ENCODE measurements around the gene PARP1. TPM values are rescaled to one million over a fixed set of nuclear protein-coding genes. Genes with fewer than 3 reads are reported as not detected.

PARP1 gene
- polyA plus RNA-seq, 3 donors, result 17.7 to 30.0 (median 23.3) TPM

DNA sequence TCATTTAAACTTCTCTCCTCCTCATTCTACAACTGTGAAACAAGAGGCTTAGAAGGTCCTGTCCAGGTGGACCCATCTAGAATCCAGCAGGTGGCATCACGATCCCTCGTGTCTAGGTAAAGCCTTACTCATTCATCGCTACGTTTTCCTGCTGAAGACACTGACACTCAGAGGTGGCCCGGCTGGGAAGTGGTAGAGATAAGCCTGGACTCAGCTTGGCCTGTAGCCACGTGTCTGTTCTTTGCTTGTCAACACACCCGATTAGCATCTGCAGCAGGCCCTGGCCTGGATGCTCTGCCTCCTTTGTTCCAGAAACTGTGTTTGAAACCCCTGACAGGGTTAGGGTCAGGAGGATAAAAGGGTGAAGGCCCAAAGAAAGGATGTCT is 43.4 kb downstream of the PARP1 start:
- no peaks in the 10 kb centered on the region for H3K9me3 Mint-ChIP-seq
- H3K4me1 ChIP-seq (ENCODE audit: control insufficient read depth in 1 of 2, insufficient read depth in 2 of 2, low read length in 2 of 2), result no peaks in the 10 kb centered on the region
- no peaks in the 10 kb centered on the region for H3K27me3 ChIP-seq (ENCODE audit: control insufficient read depth in 2 of 2, insufficient read depth in 2 of 2, low read length in 2 of 2)
- TF ChIP-seq, protein P1, sequence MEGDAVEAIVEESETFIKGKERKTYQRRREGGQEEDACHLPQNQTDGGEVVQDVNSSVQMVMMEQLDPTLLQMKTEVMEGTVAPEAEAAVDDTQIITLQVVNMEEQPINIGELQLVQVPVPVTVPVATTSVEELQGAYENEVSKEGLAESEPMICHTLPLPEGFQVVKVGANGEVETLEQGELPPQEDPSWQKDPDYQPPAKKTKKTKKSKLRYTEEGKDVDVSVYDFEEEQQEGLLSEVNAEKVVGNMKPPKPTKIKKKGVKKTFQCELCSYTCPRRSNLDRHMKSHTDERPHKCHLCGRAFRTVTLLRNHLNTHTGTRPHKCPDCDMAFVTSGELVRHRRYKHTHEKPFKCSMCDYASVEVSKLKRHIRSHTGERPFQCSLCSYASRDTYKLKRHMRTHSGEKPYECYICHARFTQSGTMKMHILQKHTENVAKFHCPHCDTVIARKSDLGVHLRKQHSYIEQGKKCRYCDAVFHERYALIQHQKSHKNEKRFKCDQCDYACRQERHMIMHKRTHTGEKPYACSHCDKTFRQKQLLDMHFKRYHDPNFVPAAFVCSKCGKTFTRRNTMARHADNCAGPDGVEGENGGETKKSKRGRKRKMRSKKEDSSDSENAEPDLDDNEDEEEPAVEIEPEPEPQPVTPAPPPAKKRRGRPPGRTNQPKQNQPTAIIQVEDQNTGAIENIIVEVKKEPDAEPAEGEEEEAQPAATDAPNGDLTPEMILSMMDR (IDR thresholded peaks at IDR 0.05), result no peak
- H3K9ac ChIP-seq (ENCODE audit: insufficient read depth, low read length, poor library complexity, severe bottlenecking), result no peak overlapping the region
- no peaks in the 10 kb centered on the region for H3K9me3 ChIP-seq (replicated peaks in 1 of 2; ENCODE audit: control insufficient read depth in 1 of 2, insufficient read depth in 1 of 2, low read length in 2 of 2)
- H3K36me3 Mint-ChIP-seq, result peaks cover 95 to 100% of the 10 kb centered on the region in 2 donors
- H3K4me2 ChIP-seq (replicated peaks; ENCODE audit: extremely low read depth, low read length, poor library complexity, severe bottlenecking), result no peak overlapping the region
- no peaks in the 10 kb centered on the region for H3K27me3 Mint-ChIP-seq (ENCODE audit: low read depth in 3 of 3)
- no peak overlapping the region for H3K27ac Mint-ChIP-seq
- intact Hi-C loops (cut with micrococcal nuclease), result no loop called here
- peaks cover 95 to 100% of the 10 kb centered on the region in 2 donors for H3K36me3 ChIP-seq (replicated peaks in 1 of 2; ENCODE audit: control insufficient read depth in 1 of 2, insufficient read depth in 2 of 2, low read length in 2 of 2)
- peaks cover 1% of the 10 kb centered on the region for H3K4me1 Mint-ChIP-seq
- WGBS (ENCODE audit: insufficient coverage), result 95% methylated on average over 7 of the region's 7 CpGs
- no peak for DNase-seq
- no peaks in the 10 kb centered on the region for H3K79me2 ChIP-seq (ENCODE audit: insufficient read depth, low read length)
- no peak overlapping the region for H2AFZ ChIP-seq (ENCODE audit: insufficient read depth, low read depth, low read length, poor library complexity, severe bottlenecking)
- H3K27ac ChIP-seq (ENCODE audit: low read depth in 1 of 2, low read length in 2 of 2), result no peak overlapping the region
- no peak overlapping the region for H3K4me3 Mint-ChIP-seq
- no peaks in the 10 kb centered on the region for H4K20me1 ChIP-seq (ENCODE audit: insufficient read depth, low read length)
- H3K4me3 ChIP-seq (replicated peaks in 1 of 3; ENCODE audit: low read depth in 2 of 3, low read length in 3 of 3), result no peak overlapping the region

DNA sequence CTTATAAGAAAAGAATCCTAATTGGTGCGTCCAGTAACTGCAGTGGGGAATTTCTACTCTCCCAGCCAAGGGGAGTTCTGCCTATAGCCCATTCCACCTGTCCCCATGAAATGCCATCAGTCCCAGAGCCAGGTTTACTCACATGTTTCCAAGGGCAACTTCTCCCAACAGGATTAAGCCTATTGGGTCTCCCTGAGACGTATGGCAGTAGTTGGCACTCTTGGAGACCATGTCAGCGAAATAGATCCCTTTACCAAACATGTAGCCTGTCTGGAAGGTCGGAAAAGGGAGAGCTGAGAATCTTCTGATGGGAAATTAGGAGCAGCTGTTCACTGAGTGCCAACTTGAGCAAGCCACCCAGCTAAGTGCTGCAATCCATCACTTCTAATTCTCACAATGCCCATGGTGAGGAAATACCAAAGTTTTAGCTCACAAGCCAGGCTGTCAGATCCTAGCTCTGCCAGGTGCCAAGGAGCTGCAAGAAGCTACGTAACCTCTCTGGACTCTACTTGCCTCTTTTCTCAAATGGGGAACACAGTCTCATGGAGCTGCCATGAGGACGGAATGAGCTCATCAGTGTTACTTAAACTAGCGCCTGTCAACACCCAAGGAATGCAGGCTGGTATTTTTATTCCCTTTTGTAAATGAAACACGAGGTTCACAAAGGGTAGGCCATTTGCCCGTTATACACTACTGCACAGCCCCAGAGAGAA is 43.9 kb downstream of the PARP1 start:
- Mint-ChIP-seq H3K4me1 (no peaks in the 10 kb centered on the region), H3K27ac (peak overlapping the region in 2 of 7 donors; percentile 4 to 27), H3K27me3 (ENCODE audit: low read depth in 3 of 3) (no peaks in the 10 kb centered on the region)

More for the DNA sequence above, 43.9 kb downstream of the PARP1 start:
- Histone ChIP-seq H3K4me2 (replicated peaks; ENCODE audit: extremely low read depth, low read length, poor library complexity, severe bottlenecking) (no peak overlapping the region), H3K9me3 (replicated peaks in 1 of 2; ENCODE audit: control insufficient read depth in 1 of 2, insufficient read depth in 1 of 2, low read length in 2 of 2) (no peaks in the 10 kb centered on the region), H2AFZ (ENCODE audit: insufficient read depth, low read depth, low read length, poor library complexity, severe bottlenecking) (no peak overlapping the region), H3K4me3 (replicated peaks in 1 of 3; ENCODE audit: low read depth in 2 of 3, low read length in 3 of 3) (no peak overlapping the region), H4K20me1 (ENCODE audit: insufficient read depth, low read length) (no peaks in the 10 kb centered on the region), H3K27ac (ENCODE audit: low read depth in 1 of 2, low read length in 2 of 2) (no peak overlapping the region), H3K9ac (ENCODE audit: insufficient read depth, low read length, poor library complexity, severe bottlenecking) (no peak overlapping the region), H3K36me3 (replicated peaks in 1 of 2; ENCODE audit: control insufficient read depth in 1 of 2, insufficient read depth in 2 of 2, low read length in 2 of 2) (peaks cover 94 to 100% of the 10 kb centered on the region in 2 donors), H3K79me2 (ENCODE audit: insufficient read depth, low read length) (no peaks in the 10 kb centered on the region), H3K4me1 (ENCODE audit: control insufficient read depth in 1 of 2, insufficient read depth in 2 of 2, low read length in 2 of 2) (no peaks in the 10 kb centered on the region), H3K27me3 (ENCODE audit: control insufficient read depth in 2 of 2, insufficient read depth in 2 of 2, low read length in 2 of 2) (no peaks in the 10 kb centered on the region)
- 82% methylated on average over 5 of the region's 9 CpGs for WGBS (ENCODE audit: insufficient coverage)
- Mint-ChIP-seq H3K36me3 (peaks cover 95 to 100% of the 10 kb centered on the region in 2 donors), H3K9me3 (no peaks in the 10 kb centered on the region), H3K4me3 (no peak overlapping the region)
- intact Hi-C loops (cut with micrococcal nuclease), result no loop called here
- TF ChIP-seq, protein P1 (IDR thresholded peaks at IDR 0.05), result no peak
- DNase-seq, result no peak

Data from CD14-positive monocyte (primary cell).